A673 (cell line): Measurements from ENCODE around the gene C19orf81.

Source experiments
- EZH2 ChIP-seq: fragments of 200-600 bp; sonication (generic); IDR thresholded peaks from 2 replicates; pipeline ENCODE4 v1.6.1; 2017; ENCODE audit warnings: borderline replicate concordance, low read depth, mild to moderate bottlenecking, mixed read lengths, antibody characterized with exemption, low read length; ENCODE audit not compliant: poor library complexity, severe bottlenecking
- TF ChIP-seq, protein P1 (sequence below): fragments of 300-800, 200-600 bp; sonication (generic); conservative IDR thresholded peaks from 2 replicates; pipeline ENCODE4 v1.5.1; 2017; ENCODE audit warnings: low read depth, mild to moderate bottlenecking, antibody characterized with exemption, low read length, moderate library complexity, mixed read lengths

DNA sequence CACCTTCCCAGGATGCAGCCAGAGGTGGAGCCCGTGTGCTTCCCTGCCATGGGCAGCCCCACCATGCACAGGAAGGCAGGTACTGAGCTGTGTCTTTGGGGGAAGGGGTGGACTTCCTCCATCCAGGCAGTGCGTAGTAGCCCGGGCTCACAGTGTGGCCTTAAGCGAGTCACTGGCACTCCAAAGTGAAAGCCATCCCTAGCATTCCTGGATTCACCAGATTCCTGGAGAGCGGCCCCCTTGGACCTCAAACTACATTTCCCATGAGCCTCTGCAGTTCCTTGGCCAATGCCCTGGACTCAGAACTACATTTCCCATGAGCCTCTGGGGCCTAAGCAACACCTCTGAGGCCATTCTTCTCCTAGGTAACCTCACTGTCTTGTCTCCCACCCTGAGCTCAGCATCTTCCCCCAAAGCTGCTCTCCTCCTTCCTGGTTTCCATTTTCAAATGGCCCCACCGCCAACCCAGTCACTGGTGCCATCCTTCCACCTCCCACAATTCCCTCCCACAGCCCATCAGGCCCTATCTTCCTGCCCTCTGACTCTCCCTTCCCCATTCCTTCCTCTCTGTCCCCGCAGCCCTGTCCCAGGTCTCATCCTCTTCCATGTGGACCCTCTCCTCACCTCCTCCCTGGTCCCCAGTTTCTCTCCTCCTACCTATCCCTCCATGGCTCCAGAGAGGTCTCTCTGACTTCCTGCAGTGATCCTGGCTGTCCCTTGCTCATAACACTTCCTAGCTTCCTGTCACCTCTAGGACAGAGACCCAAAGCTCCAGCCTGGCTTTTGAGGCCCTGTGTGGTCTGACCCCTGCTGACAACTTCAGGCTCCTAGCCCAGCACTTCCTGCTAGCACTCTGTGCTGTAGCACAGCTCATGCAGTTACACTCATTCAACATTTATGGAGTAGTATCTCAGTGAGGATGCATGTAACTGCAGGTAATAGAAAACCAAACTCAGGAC is at the start of gene C19orf81:
- TF ChIP-seq, protein P1, sequence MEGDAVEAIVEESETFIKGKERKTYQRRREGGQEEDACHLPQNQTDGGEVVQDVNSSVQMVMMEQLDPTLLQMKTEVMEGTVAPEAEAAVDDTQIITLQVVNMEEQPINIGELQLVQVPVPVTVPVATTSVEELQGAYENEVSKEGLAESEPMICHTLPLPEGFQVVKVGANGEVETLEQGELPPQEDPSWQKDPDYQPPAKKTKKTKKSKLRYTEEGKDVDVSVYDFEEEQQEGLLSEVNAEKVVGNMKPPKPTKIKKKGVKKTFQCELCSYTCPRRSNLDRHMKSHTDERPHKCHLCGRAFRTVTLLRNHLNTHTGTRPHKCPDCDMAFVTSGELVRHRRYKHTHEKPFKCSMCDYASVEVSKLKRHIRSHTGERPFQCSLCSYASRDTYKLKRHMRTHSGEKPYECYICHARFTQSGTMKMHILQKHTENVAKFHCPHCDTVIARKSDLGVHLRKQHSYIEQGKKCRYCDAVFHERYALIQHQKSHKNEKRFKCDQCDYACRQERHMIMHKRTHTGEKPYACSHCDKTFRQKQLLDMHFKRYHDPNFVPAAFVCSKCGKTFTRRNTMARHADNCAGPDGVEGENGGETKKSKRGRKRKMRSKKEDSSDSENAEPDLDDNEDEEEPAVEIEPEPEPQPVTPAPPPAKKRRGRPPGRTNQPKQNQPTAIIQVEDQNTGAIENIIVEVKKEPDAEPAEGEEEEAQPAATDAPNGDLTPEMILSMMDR = no peak
- no peak for TF ChIP-seq EZH2
